Stimulated activated CD8-positive, alpha-beta memory T cell treated with anti-CD3 and anti-CD28 coated beads, Interleukin-7, amount 100 ng/mL, for 48 hours (primary cell): ENCODE results near the gene TTC34.
"Not testable (repeated sequence)": the region's sequence is repeated elsewhere in the genome, so short reads cannot be mapped to it uniquely, and the experiment has no call there.

Source experiments
- DNase-seq, 2 donors: peaks; one replicate each; pipeline ENCODE4 v3.0.0-alpha.2; 2020; ENCODE audit warnings: low read depth in 1 of 2; ENCODE audit errors: extremely low read depth in 1 of 2

TTC34 gene

DNA sequence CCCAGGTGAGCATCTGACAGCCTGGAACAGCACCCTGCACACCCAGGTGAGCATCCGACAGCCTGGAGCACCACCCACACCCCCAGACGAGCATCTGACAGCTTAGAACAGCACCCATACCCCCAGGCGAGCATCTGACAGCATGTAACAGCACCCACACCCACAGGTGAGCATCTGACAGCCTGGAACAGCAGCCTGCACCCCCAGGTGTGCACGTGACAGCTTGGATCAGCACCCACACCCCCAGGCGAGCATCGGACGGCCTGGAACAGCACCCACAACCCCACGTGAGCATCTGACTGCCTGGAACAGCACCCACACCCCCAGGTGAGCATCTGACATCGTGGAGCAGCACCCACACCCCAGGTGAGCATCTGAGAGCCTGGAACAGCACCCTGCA lies 116.6 kb downstream of the TTC34 start:
- DNase-seq = not testable (repeated sequence)

DNA sequence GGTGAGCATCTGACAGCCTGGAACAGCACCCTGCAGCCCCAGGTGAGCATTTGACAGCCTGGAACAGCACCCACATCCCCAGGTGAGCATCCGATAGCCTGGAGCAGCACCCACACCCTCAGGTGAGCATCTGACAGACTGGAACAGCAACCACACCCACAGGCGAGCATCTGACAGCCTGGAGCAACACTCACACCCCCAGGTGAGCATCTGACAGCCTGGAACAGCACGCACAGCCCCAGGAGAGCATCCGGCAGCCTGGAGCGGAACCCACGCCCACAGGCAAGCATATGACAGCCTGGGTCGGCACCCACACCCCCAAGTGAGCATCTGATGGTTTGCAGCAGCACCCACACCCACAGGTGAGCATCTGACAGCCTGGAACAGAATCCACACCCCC lies 117.5 kb downstream of the TTC34 start:
- not testable (repeated sequence) for DNase-seq

DNA sequence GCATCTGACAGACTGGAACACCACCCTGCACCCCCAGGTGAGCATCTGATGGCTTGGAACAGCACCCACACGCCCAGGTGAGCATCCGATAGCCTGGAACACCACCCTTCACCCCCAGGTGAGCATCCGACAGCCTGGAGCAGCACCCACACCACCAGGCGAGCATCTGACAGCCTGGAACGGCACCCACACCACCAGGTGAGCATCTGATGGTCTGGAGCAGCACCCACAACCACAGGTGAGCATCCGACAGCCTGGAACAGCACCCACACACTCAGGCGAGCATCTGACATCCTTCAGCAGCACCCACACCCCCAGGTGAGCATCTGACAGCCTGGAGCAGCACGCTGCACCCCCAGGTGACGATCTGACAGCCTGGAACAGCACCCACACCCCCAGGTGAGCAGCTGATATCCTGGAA lies 118.2 kb downstream of the TTC34 start:
- not testable (repeated sequence) for DNase-seq

DNA sequence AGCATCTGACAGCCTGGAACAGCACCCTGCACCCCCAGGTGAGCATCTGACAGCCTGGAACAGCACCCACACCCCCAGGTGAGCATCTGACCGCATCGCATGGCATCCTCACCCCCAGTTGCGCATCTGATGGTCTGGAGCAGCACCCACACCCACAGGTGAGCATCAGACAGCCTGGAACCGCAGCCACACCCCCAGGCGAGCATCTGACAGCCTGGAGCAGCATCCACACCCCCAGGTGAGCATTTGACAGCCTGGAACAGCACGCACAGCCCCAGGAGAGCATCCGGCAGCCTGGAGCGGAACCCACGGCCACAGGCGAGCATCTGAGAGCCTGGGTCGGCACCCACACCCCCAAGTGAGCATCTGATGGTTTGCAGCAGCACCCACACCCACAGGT lies 118.6 kb downstream of the TTC34 start:
- DNase-seq = not testable (repeated sequence)

DNA sequence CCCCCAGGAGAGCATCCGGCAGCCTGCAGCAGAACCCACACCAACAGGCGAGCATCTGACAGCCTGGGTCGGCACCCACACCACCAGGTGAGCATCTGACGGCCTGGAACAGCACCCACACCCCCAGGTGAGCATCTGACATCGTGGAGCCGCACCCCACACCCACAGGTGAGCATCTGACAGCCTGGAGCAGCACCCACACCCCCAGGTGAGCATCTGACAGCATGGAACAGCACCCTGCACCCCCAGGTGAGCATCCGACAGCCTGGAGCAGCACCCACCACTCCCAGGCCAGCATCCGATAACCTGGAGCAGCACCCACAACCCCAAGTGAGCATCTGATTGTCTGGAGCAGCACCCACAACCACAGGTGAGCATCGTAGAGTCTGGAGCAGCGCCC lies 124.8 kb downstream of the TTC34 start:
- DNase-seq = not testable (repeated sequence)

DNA sequence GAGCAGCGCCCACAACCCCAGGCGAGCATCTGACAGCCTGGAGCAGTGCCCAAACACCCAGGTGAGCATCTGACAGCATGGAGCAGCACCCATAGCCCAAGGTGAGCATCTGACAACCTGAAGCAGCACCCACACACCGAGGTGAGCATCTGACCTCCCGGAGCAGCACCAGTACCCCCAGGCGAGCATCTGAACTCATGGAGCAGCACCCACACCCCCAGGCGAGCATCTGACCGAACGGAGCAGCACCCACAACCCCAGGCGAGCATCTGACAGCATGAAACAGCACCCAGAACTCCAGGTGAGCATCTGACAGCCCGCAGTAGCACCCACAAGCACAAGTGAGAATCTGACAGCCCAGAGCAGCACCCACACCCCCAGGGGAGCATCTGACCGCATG lies 129.8 kb downstream of the TTC34 start:
- not testable (repeated sequence) for DNase-seq

DNA sequence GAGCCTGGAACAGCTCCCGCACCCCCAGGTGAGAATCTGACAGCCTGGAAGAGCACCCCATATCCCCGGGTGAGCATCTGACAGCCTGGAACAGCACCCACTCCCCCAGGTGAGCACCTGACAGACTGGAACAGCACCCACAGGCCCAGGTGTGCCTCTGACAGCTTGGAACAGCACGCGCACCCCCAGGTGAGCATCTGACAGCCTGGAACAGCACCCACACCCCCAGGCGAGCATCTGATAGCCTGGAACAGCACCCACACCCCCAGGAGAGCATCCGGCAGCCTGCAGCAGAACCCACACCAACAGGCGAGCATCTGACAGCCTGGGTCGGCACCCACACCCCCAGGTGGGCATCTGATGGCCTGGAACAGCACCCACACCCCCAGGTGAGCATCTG lies 141.7 kb downstream of the TTC34 start:
- DNase-seq = not testable (repeated sequence)

DNA sequence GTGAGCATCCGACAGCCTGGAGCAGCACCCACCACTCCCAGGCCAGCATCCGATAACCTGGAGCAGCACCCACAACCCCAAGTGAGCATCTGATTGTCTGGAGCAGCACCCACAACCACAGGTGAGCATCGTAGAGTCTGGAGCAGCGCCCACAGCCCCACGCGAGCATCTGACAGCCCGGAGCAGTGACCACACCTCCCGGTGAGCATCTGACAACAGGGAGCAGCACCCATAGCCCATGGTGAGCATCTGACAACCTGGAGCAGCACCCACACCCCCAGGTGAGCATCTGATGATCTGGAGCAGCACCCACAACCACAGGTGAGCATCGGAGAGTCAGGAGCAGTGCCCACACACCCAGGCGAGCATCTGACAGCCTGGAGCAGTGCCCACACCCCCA lies 143.6 kb downstream of the TTC34 start:
- DNase-seq = not testable (repeated sequence)

DNA sequence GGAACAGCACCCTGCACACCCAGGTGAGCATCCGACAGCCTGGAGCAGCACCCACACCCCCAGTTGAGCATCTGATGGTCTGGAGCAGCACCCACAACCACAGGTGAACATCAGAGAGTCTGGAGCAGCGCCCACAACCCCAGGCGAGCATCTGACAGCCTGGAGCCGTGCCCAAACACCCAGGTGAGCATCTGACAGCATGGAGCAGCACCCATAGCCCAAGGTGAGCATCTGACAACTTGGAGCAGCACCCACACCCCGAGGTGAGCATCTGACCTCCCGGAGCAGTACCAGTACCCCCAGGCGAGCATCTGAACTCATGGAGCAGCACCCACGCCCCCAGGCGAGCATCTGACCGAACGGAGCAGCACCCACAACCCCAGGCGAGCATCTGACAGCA lies 144.4 kb downstream of the TTC34 start:
- DNase-seq = not testable (repeated sequence)

DNA sequence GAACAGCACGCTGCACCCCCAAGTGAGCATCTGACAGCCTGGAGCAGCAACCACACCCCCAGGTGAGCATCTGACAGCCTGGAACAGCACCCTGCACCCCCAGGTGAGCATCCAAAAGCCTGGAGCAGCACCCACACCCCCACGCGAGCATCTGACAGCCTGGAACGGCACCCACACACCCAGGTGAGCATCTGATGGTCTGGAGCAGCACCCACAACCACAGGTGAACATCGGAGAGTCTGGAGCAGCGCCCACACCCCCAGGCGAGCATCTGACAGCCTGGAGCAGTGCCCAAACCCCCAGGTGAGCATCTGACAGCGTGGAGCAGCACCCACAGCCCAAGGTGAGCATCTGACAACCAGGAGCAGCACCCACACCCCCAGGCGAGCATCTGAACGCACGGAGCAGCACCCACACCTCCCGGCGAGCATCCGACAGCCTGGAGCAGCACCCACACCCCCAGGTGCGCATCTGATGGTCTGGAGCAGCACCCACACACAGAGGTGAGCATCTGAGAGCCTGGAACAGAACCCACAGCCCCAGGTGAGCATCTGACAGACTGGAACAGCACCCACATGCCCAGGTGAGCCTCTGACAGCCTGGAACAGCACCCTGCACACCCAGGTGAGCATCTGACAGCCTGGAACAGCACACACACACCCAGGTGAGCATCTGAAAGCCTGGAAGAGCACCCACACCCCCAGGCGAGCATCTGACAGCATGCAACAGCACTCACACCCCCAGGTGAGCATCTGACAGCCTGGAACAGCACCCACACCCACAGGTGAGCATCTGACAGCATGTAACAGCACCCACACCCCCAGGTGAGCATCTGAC lies 145.7 kb downstream of the TTC34 start:
- not testable (repeated sequence) for DNase-seq

DNA sequence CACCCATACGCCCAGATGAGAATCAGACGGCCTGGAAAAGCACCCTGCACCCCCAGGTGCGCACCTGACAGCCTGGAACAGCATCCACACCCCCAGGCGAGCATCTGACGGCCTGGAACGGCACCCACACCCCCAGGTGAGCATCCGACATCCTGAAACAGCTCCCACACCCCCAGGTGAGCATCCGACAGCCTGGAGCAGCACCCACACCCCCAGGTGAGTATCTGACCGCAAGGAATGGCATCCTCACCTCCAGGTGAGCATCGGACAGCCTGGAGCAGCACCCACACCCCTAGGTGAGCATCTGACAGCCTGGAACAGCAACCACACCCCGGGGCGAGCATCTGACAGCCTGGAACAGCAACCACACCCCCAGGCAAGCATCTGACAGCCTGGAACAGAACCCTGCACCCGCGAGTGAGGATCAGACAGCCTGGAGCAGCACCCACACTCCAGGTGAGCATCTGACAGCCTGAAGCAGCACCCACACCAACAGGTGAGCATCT lies 147.0 kb downstream of the TTC34 start:
- DNase-seq = not testable (repeated sequence)

DNA sequence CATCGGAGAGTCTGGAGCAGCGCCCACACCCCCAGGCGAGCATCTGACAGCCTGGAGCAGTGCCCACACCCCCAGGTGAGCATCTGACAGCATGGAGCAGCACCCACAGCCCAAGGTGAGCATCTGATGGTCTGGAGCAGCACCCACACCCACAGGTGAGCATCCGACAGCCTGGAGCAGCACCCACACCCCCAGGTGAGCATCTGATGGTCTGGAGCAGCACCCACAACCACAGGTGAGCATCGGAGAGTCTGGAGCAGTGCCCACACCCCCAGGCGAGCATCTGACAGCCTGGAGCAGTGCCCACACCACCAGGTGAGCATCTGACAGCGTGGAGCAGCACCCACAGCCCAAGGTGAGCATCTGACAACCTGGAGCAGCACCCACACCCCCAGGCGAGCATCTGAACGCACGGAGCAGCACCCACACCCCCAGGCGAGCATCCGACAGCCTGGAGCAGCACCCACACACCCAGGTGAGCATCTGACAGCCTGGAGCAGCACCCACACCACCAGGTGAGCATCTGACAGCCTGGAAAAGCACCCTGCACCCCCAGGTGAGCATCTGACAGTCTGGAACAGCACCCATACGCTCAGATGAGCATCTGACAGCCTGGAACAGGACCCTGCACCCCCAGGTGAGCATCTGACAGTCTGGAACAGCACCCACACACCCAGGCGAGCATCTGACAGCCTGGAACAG lies 147.6 kb downstream of the TTC34 start:
- DNase-seq = not testable (repeated sequence)

DNA sequence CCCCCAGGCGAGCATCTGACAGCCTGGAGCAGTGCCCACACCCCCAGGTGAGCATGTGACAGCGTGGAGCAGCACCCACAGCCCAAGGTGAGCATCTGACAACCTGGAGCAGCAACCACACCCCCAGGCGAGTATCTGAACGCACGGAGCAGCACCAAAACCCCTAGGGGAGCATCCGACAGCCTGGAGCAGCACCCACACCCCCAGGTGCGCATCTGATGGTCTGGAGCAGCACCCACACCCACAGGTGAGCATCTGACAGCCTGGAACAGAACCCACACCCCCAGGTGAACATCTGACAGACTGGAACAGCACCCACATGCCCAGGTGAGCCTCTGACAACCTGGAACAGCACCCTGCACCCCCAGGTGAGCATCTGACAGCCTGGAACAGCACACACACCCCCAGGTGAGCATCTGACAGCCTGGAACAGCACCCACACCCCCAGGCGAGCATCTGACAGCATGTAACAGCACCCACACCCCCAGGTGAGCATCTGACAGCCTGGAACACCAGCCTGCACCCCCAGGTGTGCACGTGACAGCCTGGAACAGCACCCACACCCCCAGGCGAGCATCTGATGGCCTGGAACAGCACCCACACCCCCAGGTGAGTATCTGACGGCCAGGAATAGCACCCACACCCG lies 148.4 kb downstream of the TTC34 start:
- DNase-seq = not testable (repeated sequence)

DNA sequence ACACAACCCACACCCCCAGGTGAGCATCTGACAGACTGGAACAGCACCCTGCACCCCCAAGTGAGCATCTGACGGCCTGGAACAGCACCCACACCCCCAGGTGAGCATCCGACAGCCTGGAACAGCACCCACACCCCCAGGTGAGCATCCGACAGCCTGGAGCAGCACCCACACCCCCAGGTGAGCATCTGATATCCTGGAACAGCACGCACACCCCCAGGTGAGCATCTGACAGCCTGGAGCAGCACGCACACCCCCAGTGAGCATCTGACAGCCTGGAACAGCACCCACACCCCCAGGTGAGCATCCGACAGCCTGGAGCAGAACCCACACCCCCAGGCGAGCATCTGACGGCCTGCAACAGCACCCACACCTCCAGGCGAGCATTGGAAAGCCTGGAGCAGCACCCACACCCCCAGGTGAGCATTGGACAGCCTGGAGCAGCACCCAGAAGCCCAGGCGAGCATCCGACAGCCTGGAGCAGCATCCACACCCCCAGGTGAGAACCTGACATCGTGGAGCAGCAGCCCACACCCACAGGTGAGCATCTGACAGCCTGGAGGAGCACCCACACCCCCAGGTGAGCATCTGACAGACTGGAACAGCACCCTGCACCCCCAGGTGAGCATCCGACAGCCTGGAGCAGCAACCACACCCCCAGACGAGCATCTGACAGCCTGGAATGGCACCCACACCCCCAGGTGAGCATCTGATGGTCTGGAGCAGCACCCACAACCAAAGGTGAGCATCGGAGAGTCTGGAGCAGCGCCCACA lies 149.2 kb downstream of the TTC34 start:
- DNase-seq = not testable (repeated sequence)

DNA sequence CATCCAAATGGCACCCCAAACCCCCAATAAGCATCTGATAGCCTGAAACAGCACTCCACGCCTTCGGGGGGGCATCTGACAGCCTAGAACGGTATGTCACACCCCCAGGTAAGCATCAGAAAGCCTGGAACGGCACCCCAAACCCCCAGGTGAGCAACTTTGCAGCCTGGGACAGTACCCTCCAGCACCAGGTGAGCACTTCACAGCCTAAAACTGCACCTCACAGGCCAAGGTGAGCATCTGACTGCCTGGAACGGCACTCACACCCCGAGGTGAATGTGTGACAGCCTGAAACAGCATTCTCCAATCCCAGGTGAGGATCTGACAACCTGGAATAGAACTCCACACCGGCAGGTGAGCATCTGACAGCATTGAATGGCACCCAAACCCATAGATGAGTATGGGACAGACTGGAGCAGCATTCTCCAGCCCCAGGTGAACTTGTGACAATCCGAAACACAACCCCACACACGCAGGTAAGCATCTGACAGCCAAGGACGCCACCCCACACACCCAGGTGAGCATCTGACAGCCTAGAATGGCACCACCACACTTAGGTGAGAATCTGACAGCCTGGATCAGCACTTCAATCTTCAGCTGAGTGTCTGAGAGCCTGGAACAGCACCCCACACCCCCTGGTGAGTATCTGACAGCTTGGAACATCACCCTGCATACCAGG lies 150.4 kb downstream of the TTC34 start:
- no peak for DNase-seq

DNA sequence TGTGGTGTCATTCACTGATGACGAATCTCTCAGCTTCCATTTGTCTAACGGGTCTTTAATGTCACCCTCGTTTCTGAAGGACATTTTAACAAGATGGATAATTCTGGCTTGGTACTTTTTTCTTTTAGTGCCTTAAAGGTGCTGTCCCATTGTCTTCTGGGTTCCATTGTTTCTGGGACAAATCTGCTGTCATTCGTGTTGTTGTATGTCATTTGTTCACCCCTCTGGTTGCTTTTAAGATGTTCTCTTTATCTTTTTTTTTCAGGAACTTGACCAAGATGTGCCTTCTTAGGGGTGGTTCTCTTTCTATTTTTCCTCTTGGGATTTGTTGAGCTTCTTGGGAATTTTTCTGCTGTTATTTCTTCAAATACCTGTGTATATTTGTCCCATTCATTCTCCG lies 154.7 kb downstream of the TTC34 start:
- no peak for DNase-seq

DNA sequence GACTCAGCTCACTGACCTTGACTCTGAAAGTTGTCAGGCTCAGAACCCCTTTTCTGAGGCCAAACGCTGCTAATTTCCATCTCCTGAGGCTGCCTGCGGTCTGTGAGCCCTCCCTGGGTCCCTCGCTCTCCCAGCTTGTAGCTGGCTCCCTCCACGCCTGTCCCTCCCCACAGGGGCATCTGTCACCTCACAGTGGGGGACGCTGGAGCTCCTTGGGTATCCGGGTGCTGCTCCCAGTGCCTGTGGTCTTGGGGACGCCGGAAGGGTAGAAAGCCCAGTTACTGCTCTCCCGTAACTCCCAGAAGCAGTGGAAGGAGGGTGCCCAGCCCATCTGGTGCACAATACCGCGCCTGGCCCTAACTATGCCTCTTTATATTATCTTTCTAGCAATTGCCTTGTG lies 155.7 kb downstream of the TTC34 start:
- DNase-seq = no peak

DNA sequence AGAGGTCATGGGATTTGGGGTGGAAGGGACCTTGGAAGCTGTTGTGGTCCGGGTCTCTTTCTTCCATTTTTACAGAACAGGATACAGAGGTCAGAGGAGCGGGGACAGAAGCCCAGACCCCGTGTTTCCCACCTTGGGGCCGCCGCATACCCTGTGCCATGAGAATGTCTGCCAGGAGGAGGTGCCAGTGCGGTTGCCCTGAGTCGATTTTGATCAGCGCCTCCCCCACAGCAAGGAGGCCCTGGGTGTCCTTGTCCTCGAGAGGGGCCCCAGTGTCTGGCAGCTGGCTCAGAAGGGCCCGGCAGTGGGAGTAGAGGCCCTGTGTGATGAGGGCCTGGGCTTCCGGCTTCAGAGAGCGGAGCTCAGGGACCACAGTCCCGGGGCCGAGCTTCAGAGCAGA lies 156.3 kb downstream of the TTC34 start:
- no peak for DNase-seq

DNA sequence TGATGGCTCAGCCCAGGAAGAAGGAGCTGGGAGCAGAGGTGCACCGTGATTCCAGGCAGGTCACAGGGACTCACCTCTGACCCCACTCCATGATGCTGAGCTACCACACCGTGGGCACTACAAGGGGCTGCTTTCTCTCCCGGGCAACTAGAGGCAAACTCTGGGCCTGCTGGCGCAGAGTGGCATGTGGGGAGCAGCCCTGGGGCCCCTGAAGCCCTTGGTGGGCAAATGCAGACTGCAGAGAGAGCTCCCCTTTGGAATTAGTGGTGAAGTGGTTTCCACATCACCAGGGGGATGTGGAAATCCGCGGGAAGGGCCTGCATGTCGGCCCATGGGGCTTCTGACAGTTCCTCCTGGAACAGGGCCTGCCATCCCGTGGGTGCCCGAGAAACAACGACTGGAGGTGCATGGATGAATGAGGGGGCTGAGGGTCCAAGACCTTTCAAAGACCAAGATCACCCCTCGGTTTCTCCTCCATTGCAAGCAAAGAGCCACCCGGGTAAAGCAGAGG lies 156.8 kb downstream of the TTC34 start:
- no peak for DNase-seq

DNA sequence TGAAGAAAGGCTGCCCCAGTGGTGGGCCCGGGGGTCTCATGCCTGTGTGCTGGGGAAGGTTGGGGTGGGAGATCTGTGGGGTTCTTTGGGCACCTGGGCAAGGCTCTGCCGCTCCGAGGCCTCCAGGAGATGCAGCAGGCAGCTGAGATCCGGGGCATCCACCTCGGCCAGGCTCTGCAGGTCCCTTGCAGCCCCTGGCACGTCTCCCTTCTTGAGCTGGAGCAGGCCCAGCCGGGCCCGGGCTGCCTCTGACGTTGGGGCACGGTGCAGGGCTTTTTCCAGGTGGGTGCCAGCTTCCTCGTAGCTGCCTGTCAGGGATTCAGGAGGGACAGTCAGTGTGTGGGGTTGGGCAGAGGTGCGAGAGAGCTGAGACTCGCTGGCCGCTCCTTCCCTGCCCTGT lies 157.3 kb downstream of the TTC34 start:
- no peak for DNase-seq
